Brain microvascular endothelial cell (primary cell): ENCODE measurements around the gene BUD31.

Source experiments
- DNase-seq: peaks from one replicate; pipeline ENCODE4 v3.0.0-alpha.2; 2020
- H3K27ac ChIP-seq: fragments of 250-450 bp; sonication (Bioruptor Pico); 2 replicates; pipeline ENCODE4 v1.5.1; 2020; ENCODE audit warnings: mild to moderate bottlenecking, moderate library complexity
- H3K27me3 ChIP-seq: fragments of 250-450 bp; sonication (Bioruptor Pico); replicated peaks from 2 replicates; pipeline ENCODE4 v1.5.1; 2020; ENCODE audit warnings: mild to moderate bottlenecking
- H3K36me3 ChIP-seq: fragments of 250-450 bp; sonication (Bioruptor Pico); replicated peaks from 2 replicates; pipeline ENCODE4 v1.5.1; 2020; ENCODE audit warnings: mild to moderate bottlenecking
- H3K4me3 ChIP-seq: 2 replicates; pipeline ENCODE4 v1.5.1; 2011; ENCODE audit warnings: low read depth, mild to moderate bottlenecking, control low read depth, low read length, moderate library complexity
- in situ Hi-C: cut with HindIII; loops from 2 replicates; pipeline ENCODE4 v1.10.0; 2017; ENCODE audit warnings: low sequenced_read_pairs, low pct_ligation_motif_present
- TF ChIP-seq, protein P1 (sequence below): IDR thresholded peaks from 2 replicates; pipeline ENCODE4 v1.5.1; 2011; ENCODE audit warnings: low read depth, mild to moderate bottlenecking, moderate library complexity, low read length, control low read depth, inconsistent platforms; ENCODE audit errors: missing control alignments

Gene BUD31

GRCh38 chr7:99380032-99380822, 28.5 kb upstream of the BUD31 start:
- Histone ChIP-seq H3K36me3 (peaks cover 27% of the 10 kb centered on the region), H3K27me3 (no peaks in the 10 kb centered on the region), H3K4me3 (no peak overlapping the region), H3K27ac (peak overlapping the region; percentile 80)
- TF ChIP-seq, protein P1, sequence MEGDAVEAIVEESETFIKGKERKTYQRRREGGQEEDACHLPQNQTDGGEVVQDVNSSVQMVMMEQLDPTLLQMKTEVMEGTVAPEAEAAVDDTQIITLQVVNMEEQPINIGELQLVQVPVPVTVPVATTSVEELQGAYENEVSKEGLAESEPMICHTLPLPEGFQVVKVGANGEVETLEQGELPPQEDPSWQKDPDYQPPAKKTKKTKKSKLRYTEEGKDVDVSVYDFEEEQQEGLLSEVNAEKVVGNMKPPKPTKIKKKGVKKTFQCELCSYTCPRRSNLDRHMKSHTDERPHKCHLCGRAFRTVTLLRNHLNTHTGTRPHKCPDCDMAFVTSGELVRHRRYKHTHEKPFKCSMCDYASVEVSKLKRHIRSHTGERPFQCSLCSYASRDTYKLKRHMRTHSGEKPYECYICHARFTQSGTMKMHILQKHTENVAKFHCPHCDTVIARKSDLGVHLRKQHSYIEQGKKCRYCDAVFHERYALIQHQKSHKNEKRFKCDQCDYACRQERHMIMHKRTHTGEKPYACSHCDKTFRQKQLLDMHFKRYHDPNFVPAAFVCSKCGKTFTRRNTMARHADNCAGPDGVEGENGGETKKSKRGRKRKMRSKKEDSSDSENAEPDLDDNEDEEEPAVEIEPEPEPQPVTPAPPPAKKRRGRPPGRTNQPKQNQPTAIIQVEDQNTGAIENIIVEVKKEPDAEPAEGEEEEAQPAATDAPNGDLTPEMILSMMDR, result no peak
- in situ Hi-C loops, result no loop called here
- DNase-seq, result peak; percentile 52

GRCh38 chr7:99380823-99381663, 27.7 kb upstream of the BUD31 start:
- TF ChIP-seq, protein P1, result no peak
- H3K4me3 ChIP-seq, result no peak overlapping the region
- no peaks in the 10 kb centered on the region for H3K27me3 ChIP-seq
- no peak for DNase-seq
- peak overlapping the region; percentile 80 for H3K27ac ChIP-seq
- H3K36me3 ChIP-seq, result peaks cover 34% of the 10 kb centered on the region
- in situ Hi-C loops, result no loop called here

DNA sequence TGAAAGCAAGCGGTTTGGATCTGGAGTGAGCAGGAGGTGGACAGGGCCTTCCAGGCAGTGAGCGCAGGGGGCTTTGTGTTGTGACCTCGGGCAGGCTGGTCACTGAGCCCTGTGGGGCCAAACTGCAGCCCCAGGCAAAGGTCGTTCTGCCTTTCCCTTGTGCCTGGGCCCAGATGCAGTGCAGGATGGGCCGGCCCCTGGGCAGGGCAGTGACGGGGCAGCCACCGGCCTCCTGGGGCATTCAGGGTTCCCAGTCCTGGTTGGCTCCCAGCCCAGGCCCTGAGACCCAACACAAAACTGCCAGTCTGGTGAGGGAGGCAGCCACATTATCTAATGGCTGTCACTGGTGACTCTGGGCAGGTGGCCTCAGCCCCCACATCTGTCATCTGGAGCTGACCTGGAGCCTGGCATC, 27.1 kb upstream of the BUD31 start:
- Histone ChIP-seq H3K4me3 (no peak overlapping the region), H3K36me3 (peaks cover 37% of the 10 kb centered on the region), H3K27me3 (no peaks in the 10 kb centered on the region), H3K27ac (no peak overlapping the region)
- TF ChIP-seq, protein P1, result no peak
- in situ Hi-C loops, result no loop called here
- no peak for DNase-seq

DNA sequence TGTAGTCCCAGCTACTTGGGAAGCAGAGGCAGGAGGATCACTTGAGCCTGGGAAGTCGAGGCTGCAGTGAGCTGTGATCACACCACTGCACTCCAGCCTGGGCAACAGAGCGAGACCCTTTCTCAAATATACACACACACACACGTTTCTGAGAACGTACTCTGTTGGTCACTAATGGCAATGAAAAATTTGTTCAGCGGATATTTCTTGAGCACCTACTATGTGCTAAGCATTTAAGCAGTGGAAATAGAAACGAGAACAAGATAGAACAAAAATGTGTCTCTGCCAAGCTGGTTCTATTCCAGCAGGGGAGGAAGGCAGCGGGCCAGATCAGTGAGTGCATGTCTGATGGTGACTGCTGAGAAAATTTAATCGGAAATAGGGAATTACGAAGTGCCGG, 25.6 kb upstream of the BUD31 start:
- in situ Hi-C loops, result no loop called here
- H3K4me3 ChIP-seq, result no peak overlapping the region
- no peak for DNase-seq
- TF ChIP-seq, protein P1, result no peak
- H3K27ac ChIP-seq, result no peak overlapping the region
- H3K36me3 ChIP-seq, result peaks cover 45% of the 10 kb centered on the region
- H3K27me3 ChIP-seq, result no peaks in the 10 kb centered on the region

DNA sequence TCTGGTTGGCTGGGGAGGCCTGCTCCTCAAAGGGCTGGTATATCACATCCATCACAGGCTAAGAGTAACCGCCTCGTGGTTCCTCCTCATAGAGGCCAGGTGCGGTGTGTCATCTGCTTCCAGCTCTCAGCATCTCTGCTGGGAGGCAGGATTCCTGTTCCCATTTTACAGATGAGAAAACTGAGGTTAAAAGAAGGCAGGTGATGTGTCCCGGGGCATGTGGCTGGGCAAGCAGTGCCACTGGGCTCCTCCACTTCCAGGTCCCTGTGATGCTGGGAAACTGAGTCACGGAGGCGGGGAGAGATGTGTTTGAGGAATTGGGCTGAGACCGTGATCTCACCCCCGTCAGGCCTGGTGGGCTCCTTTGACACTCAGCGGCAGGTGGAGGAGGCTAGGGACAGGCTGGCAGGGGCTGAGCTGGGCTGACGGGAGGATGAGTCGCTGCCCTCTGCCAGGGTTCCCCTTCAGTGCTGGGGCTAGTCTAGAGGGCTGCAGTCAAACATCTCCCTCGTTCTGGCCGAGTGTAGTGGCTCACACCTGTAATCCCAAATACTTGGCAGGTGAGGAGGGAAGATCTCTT, 24.9 kb upstream of the BUD31 start:
- in situ Hi-C loops, result no loop called here

More for the DNA sequence above, 24.9 kb upstream of the BUD31 start:
- no peak for DNase-seq
- Histone ChIP-seq H3K27me3 (no peaks in the 10 kb centered on the region), H3K36me3 (peaks cover 50% of the 10 kb centered on the region), H3K4me3 (no peak overlapping the region), H3K27ac (no peak overlapping the region)
- TF ChIP-seq, protein P1, result no peak
